ENCODE data around the gene KIF7.
"Not testable (repeated sequence)": the region's sequence is repeated elsewhere in the genome, so short reads cannot be mapped to it uniquely, and the experiment has no call there.

The KIF7 gene
- total RNA-seq = 2.2 to 4.3 reads per million in 2 donors

DNA sequence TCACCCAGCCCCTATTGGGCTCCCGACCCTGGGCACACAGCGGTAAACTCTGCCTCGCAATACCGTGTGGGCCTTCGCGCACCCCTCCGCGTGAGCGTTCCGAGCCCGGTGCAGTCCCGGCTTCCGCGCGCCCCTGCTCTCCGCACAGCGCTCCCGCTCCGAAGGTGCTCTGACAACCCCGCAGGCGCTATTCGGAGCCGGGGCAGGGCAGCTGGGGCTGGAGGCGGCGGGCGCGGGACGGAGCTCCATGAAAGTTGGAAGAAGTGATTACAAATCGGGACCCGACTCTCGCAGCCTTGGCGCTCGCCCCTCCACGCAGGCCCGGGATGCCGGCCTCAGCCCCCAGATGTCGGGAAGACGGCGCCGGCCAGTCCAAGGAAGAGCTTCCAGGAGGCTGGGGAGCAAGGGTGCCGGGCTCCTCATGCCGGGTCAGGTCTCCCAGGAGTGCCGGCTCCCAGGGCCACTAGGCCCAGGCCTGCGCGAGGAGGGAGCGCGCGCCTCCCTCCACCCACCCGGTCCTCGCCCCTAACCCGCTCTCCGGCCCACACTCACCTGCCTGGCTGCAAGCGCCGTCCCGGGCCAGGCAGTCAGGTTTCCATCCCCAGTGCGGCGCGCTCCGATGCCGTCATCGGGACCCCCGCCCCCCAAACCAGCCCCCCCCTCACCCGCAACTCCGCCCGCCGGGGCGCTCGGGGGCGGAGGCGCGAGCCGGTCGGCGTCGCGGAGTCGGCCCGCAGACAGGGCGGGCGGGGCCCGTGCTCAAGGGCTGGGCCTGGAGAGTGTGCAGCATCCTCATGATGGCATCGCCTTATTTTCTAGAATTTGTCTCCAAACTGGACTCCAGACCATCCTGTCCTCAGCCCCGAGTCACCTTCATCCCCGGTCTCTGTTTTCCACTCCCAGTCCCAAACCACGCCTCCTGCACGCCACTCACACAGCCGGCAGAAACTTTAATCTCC lies at the start of gene KIF7:
Gene KIF7, minus strand, starts transcription at position 621 of the 959 bp plus-strand sequence. CDS start 2,537 bp downstream, outside the sequence.
- peak; percentile 21 for DNase-seq

DNA sequence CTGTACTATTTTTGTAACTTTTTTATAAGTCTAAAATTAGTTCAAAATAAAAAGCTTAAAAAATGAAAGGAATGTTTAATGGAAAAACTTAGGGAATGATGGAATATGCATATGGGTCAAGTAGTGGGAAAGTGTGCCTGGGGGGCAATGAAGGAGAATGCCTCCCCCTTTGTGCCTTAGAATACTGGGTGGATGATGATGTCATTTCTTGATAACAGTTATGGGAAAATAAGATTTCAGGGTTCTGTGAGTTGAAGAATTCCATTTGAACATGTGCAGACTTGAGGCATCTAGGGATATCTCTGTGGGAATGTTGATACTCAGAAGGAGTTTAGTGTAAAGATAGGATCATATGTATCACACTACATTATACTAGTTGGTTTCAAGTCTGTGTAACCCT lies 49.1 kb upstream of the KIF7 start:
- DNase-seq = no peak

DNA sequence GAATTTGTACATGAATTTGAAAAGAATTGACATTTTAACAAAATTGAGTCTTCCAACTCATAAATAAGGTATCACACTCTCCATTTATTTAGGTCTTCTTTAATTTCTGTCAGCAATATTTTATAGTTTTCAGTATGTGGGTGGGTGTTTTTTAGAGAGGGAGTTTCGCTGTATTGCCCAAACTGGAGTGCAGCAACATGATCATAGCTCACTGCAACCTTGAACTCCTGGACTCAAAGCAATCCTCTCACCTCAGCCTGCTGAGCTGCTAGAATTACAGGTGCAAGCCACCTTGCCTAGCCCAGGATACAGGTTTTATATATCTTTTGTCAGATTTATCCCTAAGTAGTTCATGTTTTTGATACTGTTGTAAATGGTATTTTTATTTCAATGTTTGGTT lies 39.9 kb upstream of the KIF7 start:
- no peak for DNase-seq

- no peak for DNase-seq
Measured at GRCh38 chr15:89693696-89694095, 38.4 kb upstream of the KIF7 start.

GRCh38 chr15:89693091-89693490 lies 37.8 kb upstream of the KIF7 start:
- DNase-seq = no peak

GRCh38 chr15:89690276-89691218 lies 35.3 kb upstream of the KIF7 start, which contains the start of the genes PEX11A and WDR93:
TSS of gene PEX11A (minus strand) at chr15:89690754. CDS start at chr15:89690632, 122 bp downstream.
TSS of gene WDR93 (plus strand) at chr15:89690811. CDS start at chr15:89701747, 10,936 bp downstream.
- DNase-seq = peak; percentile 21

DNA sequence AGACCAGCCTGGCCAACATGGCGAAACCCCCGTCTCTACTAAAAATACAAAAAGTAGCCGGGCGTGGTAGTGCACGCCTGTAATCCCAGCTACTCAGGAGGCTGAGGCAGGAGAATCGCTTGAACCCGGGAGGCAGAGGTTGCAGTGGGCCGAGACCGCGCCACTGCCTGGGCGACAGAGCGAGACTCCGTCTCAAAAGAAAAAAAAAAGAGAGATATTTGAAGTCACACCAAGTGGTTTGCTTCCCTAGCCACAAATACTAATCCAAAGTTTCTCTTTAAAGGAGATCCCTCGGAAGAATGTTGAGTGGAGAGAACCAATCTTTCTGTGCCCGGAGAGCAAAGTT lies 34.6 kb upstream of the KIF7 start:
- not testable (repeated sequence) for DNase-seq

- DNase-seq = no peak
Measured at GRCh38 chr15:89686522-89686921, 31.3 kb upstream of the KIF7 start.

- DNase-seq = no peak
Measured at GRCh38 chr15:89685995-89686394, 30.7 kb upstream of the KIF7 start.

DNA sequence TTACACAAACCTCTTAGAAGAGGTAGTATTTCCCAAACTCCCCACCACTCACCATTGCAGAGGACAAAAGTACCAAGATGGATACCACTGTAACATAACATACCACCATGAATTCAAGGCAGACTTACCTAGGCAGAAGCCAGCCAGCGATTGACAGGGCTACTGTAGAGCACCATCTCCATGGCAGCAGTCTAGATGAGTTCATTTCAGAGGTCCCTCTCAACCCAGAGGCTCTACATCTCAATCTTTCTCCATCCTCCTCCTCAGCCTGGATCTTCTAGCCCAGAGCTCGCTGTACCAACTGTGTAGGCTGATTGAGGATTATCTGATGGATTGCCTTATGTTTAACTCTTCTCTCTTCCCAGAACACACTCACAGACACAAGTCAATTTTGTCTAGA lies 25.9 kb upstream of the KIF7 start:
- DNase-seq = no peak

- no peak for DNase-seq
Measured at GRCh38 chr15:89680282-89680873, 25.1 kb upstream of the KIF7 start.

DNA sequence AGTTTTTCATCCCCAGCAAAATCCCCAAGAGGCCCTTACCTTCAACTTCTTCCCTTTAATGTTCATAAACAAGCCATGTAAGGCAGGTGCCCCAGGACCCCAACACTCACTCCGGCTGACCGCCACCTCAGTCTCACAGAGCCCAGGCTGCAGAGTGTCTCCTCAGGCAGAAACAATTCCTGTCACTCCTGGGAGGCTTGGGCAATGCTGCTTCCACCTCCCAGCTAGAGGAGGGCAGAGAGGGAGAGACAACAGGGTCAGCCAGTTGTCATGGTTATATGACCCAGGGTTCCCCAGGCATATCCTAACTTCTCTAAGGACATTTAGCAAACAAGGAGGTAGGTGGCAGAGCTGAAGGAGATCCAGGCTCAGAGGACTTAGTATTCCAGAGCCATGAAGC lies 23.9 kb upstream of the KIF7 start, which contains the start of gene PLIN1:
Gene PLIN1, minus strand, starts transcription at position 156 of the 400 bp plus-strand sequence. CDS start 1,878 bp downstream, outside the sequence.
- no peak for DNase-seq

GRCh38 chr15:89677381-89677780 lies 22.1 kb upstream of the KIF7 start:
- no peak for DNase-seq

DNA sequence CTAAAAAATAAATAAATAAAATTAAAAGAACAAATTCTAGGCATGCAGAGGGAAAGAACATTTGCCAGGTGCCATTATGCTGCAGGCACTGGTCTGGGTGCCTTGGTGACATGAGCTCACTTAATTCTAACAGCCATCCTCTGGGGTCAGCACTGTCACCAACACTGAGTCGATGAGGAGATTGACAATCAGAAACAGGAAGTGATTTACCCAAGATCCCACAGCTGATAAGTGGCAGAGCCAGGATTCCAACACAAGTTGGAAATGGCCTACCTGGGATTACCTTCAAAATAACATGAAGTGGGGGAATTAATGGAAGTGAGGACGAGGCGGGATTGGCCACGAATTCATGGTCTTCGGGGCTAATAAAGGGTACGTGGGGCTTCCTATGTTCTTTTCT lies 20.3 kb upstream of the KIF7 start:
- no peak for DNase-seq

GRCh38 chr15:89674526-89674925 lies 19.3 kb upstream of the KIF7 start:
- DNase-seq = no peak

DNA sequence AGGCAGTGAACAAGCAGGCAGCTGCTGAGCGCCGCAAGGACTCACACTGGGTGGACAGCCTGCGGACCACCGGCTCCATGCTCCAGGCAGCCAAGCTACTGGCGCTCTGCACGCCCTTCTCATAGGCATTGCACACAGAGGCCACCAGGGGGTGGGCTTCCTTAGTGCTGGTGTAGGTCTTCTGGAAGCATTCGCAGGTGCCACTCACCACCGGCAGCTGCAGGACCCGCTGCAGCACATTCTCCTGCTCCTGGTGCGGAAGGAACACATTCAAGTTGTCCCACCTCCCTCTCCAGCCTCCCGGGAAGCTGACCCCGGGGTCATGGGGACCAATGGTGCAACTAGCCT lies 17.9 kb upstream of the KIF7 start:
- no peak for DNase-seq

DNA sequence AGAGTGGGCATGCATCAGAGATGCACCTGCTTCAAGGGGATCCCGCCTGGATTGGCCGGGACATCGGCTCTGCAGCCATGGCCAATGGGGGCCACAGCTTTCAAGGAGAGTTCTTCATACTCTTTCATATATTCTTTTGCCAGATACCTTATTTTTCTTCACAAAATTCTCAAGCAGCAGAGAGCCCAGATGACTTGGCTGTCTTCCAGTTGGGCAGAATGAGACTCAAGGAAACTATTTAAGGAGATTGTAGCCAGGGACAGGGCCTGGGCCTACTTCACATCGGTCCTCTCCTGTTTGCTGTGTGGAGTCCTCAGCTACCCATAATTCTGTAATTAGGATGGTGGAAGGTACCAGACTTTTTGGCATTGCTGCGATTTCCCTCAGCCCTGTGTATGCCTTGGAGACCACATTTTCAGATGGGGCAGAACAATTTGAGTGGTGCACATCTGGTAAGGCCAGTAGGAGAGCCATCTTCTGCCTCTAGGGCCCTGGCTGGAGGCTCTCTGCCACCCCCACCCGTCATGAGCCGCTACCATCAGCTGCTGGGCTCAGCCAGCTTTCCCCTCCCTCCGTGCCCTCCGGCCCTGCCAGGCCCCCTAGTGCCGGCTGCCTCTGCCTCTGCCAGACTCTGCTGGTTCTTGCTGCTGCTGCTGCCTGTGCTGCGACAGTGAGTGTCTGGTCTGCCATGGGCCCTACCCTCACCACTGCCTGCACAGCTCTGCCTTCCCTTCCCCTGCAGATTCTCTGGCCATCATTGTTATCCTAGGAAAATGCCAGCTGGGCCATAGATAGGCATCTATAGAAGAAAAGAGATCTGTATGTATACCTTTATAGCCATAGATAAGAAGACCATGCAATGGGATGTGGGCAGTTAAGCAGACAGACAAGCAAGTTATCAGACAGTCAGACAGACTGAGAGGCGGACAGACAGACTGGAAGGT lies 17.2 kb upstream of the KIF7 start:
- no peak for DNase-seq

DNA sequence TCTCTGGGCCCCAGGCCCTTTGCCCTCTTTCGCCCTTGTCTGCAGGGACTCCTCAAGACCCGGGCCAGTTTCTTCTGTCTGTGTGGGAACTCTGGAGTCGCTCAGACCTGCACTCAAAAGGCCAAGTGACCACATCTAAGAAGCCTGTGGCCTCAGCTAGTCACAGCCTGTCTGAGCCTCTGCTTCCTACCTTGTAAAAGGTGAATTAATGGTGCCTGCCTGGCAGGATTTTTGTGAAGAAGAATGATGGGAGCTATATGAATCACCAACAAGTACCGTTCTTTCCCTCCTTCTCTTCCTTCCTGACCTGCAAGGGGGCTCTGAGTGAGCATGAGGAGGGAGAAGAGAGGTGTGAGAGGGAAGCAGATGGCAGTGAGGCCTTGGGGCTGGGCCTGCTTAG lies 16.4 kb upstream of the KIF7 start:
- no peak for DNase-seq

DNA sequence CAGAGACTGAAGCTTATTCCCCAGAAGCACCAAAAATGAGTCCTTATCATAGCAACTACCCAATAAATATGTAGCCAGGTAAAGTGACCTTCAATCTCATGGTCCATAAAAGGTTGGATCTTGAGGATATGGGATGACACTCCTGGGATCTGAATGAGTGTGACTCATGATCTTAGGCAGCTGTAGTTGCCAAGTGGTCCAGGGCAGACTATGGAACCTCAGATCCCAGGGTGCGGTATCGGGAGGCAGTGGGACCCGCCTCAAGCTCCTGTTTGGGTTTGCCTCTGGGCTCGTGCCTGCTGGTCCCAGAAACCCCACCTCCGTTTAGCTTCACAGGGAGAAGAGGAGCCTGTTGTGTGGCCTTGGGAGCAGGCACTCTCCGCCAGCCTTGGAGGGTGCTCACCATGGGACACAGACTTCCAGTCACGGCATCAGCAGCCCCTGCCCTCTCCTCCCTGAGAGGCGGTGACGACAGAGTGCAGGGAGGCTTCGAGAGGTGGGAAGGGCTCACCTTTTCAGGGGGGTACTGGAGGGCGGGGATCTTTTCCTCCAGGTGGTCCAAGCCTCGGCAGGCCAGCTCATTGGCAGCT lies 15.8 kb upstream of the KIF7 start:
- DNase-seq = no peak

GRCh38 chr15:89669941-89670340 lies 14.7 kb upstream of the KIF7 start:
- no peak for DNase-seq

GRCh38 chr15:89669309-89669865 lies 14.1 kb upstream of the KIF7 start:
- no peak for DNase-seq

Measured in activated gamma-delta T cell (primary cell).